H1 (cell line): ENCODE results near the gene APBA3. TPM values are rescaled to one million over a fixed set of nuclear protein-coding genes. Genes with fewer than 3 reads are reported as not detected.

Experiments
- CHD7 ChIP-seq: fragments of 300-600 bp; sonication (generic); IDR thresholded peaks from 2 replicates; pipeline ENCODE4 v1.7.1; 2012; ENCODE audit warnings: low read length, moderate library complexity, mild to moderate bottlenecking, inconsistent platforms; ENCODE audit not compliant: insufficient replicate concordance
- MAX ChIP-seq: IDR thresholded peaks from 2 replicates; pipeline ENCODE4 v1.6.1; 2012; ENCODE audit warnings: inconsistent platforms
- PHF8 ChIP-seq: fragments of 200-600 bp; sonication (generic); conservative IDR thresholded peaks from 2 replicates; pipeline ENCODE4 v1.7.1; 2012; ENCODE audit warnings: low read depth, mild to moderate bottlenecking, inconsistent platforms, low read length, moderate library complexity
- SIRT6 ChIP-seq: IDR thresholded peaks from one replicate; pipeline ENCODE4 v1.7.1; 2012; ENCODE audit warnings: low read length, inconsistent platforms
- polyA plus RNA-seq, 7 experiments: library from polyadenylated mRNA; depleted of rRNA in 3 of 7; stranded (reverse) in 5 of 7; unstranded in 2 of 7; fragments of >200 nt in 5 of 7; fragments of 200-250 nt in 2 of 7; gene quantifications; 1 replicate in 5 of 7; 2 replicates in 1 of 7; 4 replicates in 1 of 7; pipeline versions ENCODE4 v1.2.1 to v1.2.3, GENCODE V29; 2011 to 2013; ENCODE audit warnings: missing spikeins in 2 of 7, mixed read lengths in 2 of 7
- total RNA-seq: library from RNA; stranded (reverse); fragmentation: NEBNext Ultra II Directional; extraction: Animal tissue kit (Norgen Biotek cat#: 25700); gene quantifications from 2 replicates; pipeline ENCODE4 v1.2.1, GENCODE V29; 2021

The APBA3 gene
- total and polyA plus RNA-seq, 2 of the 8 experiments (the other 6 are each of a cell fraction or from before 2014, with no cell fraction given): 21.4 to 36.9 TPM

- TF ChIP-seq MAX (no peak), CHD7 (no peak), PHF8 (no peak), SIRT6 (no peak)
Observed at GRCh38 chr19:3810708-3811355, 49.3 kb upstream of the APBA3 start (continued).
